WTC11 (cell line): ENCODE data around the gene ZBTB7B. TPM values are rescaled to one million over a fixed set of nuclear protein-coding genes. Genes with fewer than 3 reads are reported as not detected.

Source experiments
- ATAC-seq: fragments of 200-7000 bp; cut with Tn5 transposase; 2 replicates; pipeline ENCODE4 v1.10.0; 2021; ENCODE audit warnings: mild to moderate bottlenecking, moderate library complexity
- CTCF ChIA-PET: fragments of 300-600 bp; sonication (Branson Sonifier 250); formaldehyde crosslinking; loops from one replicate; lab custom pipeline; 2021; ENCODE audit warnings: antibody characterized with exemption; lab: Charles Lee
- POLR2A ChIA-PET: fragments of 350-600 bp; sonication (Branson Sonifier 250); formaldehyde crosslinking; loops from one replicate; lab custom pipeline; 2021; ENCODE audit warnings: antibody characterized with exemption; lab: Charles Lee
- DNase-seq: peaks from one replicate; pipeline ENCODE4 v3.0.0; 2021; ENCODE audit warnings: low spot score
- H3K27ac Mint-ChIP-seq: 2 replicates; pipeline ENCODE4 v1.8.0; 2021; ENCODE audit warnings: mixed read lengths
- H3K27me3 Mint-ChIP-seq: 2 replicates; pipeline ENCODE4 v1.8.0; 2021; ENCODE audit warnings: low read depth, mild to moderate bottlenecking, moderate library complexity, mixed read lengths
- H3K36me3 Mint-ChIP-seq: 2 replicates; pipeline ENCODE4 v1.8.0; 2021; ENCODE audit warnings: mixed read lengths
- H3K4me1 Mint-ChIP-seq: 2 replicates; pipeline ENCODE4 v1.8.0; 2022; ENCODE audit warnings: mixed read lengths
- H3K4me3 Mint-ChIP-seq: 2 replicates; pipeline ENCODE4 v1.8.0; 2021; ENCODE audit warnings: mild to moderate bottlenecking, moderate library complexity, mixed read lengths
- H3K9me3 Mint-ChIP-seq: 2 replicates; pipeline ENCODE4 v1.8.0; 2021; ENCODE audit warnings: mixed read lengths
- MXD4 ChIP-seq: fragments of 250-450 bp; sonication (Bioruptor Pico); IDR thresholded peaks from 2 replicates; pipeline ENCODE4 v1.8.0; 2021; ENCODE audit warnings: mild to moderate bottlenecking, moderate library complexity, borderline replicate concordance
- MYBL2 ChIP-seq: sonication (generic); formaldehyde crosslinking; IDR thresholded peaks from 2 replicates; pipeline ENCODE4 v1.8.1; 2023; ENCODE audit warnings: mild to moderate bottlenecking, moderate library complexity, missing genetic modification reagents
- NFE2L1 ChIP-seq: sonication (generic); formaldehyde crosslinking; IDR thresholded peaks from 2 replicates; pipeline ENCODE4 v1.8.1; 2023; ENCODE audit warnings: missing genetic modification reagents
- NFYB ChIP-seq: sonication (generic); formaldehyde crosslinking; conservative IDR thresholded peaks from 2 replicates; pipeline ENCODE4 v1.8.0; 2022; ENCODE audit warnings: low read depth, missing genetic modification reagents
- NR3C1 ChIP-seq: sonication (generic); formaldehyde crosslinking; conservative IDR thresholded peaks from 2 replicates; pipeline ENCODE4 v1.8.1; 2023; ENCODE audit warnings: low read depth, mild to moderate bottlenecking, missing genetic modification reagents
- RELA ChIP-seq: sonication (generic); formaldehyde crosslinking; IDR thresholded peaks from 2 replicates; pipeline ENCODE4 v1.8.1; 2022; ENCODE audit warnings: missing genetic modification reagents, mild to moderate bottlenecking, borderline replicate concordance
- RORB ChIP-seq: fragments of 250-450 bp; sonication (Bioruptor Pico); IDR thresholded peaks from 2 replicates; pipeline ENCODE4 v1.9.0; 2021; ENCODE audit warnings: mild to moderate bottlenecking
- SOX15 ChIP-seq: fragments of 250-450 bp; sonication (Bioruptor Pico); IDR thresholded peaks from 2 replicates; pipeline ENCODE4 v1.9.0; 2021; ENCODE audit warnings: mild to moderate bottlenecking
- TCF7 ChIP-seq: sonication (generic); formaldehyde crosslinking; IDR thresholded peaks from 2 replicates; pipeline ENCODE4 v1.8.0; 2022; ENCODE audit warnings: mild to moderate bottlenecking, low read depth, missing genetic modification reagents, moderate library complexity
- ZBTB21 ChIP-seq: sonication (generic); formaldehyde crosslinking; IDR thresholded peaks from 2 replicates; pipeline ENCODE4 v1.8.1; 2023; ENCODE audit warnings: mild to moderate bottlenecking, missing genetic modification reagents, borderline replicate concordance
- total RNA-seq: library from RNA; stranded (reverse); gene quantifications from 3 replicates; pipeline ENCODE4 v1.2.3, GENCODE V29; 2021
- TF ChIP-seq, protein P1 (sequence below): fragments of 250-450 bp; sonication (Bioruptor Pico); IDR thresholded peaks from 2 replicates; pipeline ENCODE4 v1.9.0; 2021; ENCODE audit warnings: mild to moderate bottlenecking, borderline replicate concordance
- TF ChIP-seq, protein P2 (sequence below): sonication (generic); formaldehyde crosslinking; conservative IDR thresholded peaks from 2 replicates; pipeline ENCODE4 v1.8.1; 2023; ENCODE audit warnings: mild to moderate bottlenecking, low read depth, missing genetic modification reagents, moderate library complexity
- TF ChIP-seq, protein P3 (sequence below): sonication (generic); formaldehyde crosslinking; IDR thresholded peaks from 2 replicates; pipeline ENCODE4 v1.8.1; 2022; ENCODE audit warnings: missing genetic modification reagents, borderline replicate concordance
- TF ChIP-seq, protein P4 (sequence below): fragments of 250-450 bp; sonication (Bioruptor Pico); IDR thresholded peaks from 2 replicates; pipeline ENCODE4 v1.9.0; 2021; ENCODE audit warnings: mild to moderate bottlenecking
- TF ChIP-seq, protein P5 (sequence below): sonication (generic); formaldehyde crosslinking; IDR thresholded peaks from 2 replicates; pipeline ENCODE4 v1.8.1; 2022; ENCODE audit warnings: mild to moderate bottlenecking, moderate library complexity, missing genetic modification reagents

ZBTB7B gene
- total RNA-seq, 1 experiment from 2014 or later, result 29.8 TPM

DNA sequence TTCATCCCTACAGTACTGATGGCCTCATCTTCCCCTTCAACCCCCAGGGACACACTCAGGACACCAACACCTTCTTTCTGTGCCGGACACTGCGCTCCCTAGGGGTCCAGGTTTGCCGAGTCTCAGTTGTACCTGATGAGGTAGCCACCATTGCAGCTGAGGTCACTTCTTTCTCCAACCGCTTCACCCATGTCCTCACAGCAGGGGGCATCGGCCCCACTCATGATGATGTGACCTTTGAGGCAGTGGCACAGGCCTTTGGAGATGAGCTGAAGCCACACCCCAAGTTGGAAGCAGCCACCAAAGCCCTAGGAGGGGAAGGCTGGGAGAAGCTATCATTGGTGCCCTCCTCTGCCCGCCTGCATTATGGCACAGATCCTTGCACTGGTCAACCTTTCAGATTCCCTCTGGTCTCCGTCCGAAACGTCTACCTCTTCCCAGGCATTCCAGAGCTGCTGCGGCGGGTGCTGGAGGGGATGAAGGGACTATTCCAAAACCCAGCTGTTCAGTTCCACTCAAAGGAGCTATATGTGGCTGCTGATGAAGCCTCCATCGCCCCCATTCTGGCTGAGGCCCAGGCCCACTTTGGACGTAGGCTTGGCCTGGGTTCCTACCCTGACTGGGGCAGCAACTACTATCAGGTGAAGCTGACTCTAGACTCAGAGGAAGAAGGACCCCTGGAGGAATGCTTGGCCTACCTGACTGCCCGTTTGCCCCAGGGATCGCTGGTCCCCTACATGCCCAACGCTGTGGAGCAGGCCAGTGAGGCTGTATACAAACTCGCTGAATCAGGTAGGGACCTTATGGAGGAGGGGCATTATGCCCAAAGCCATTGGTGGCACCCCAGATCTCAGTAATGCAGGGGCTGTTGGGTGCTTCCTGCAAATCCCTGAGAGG, 14.3 kb upstream of the ZBTB7B start:
- H3K27ac Mint-ChIP-seq, result no peak overlapping the region
- H3K4me3 Mint-ChIP-seq, result no peak overlapping the region
- CTCF ChIA-PET, result interaction anchor here (1.2 to 2.6 kb wide), 2 partner anchors 11 to 30 kb away, joined by 4 to 12 read pairs; no protein-coding TSS in a partner anchor
- no peak for ATAC-seq
- no peaks in the 10 kb centered on the region for H3K27me3 Mint-ChIP-seq
- H3K36me3 Mint-ChIP-seq, result peaks cover 26% of the 10 kb centered on the region
- DNase-seq, result no peak
- no peaks in the 10 kb centered on the region for H3K9me3 Mint-ChIP-seq
- TF ChIP-seq, protein P1, sequence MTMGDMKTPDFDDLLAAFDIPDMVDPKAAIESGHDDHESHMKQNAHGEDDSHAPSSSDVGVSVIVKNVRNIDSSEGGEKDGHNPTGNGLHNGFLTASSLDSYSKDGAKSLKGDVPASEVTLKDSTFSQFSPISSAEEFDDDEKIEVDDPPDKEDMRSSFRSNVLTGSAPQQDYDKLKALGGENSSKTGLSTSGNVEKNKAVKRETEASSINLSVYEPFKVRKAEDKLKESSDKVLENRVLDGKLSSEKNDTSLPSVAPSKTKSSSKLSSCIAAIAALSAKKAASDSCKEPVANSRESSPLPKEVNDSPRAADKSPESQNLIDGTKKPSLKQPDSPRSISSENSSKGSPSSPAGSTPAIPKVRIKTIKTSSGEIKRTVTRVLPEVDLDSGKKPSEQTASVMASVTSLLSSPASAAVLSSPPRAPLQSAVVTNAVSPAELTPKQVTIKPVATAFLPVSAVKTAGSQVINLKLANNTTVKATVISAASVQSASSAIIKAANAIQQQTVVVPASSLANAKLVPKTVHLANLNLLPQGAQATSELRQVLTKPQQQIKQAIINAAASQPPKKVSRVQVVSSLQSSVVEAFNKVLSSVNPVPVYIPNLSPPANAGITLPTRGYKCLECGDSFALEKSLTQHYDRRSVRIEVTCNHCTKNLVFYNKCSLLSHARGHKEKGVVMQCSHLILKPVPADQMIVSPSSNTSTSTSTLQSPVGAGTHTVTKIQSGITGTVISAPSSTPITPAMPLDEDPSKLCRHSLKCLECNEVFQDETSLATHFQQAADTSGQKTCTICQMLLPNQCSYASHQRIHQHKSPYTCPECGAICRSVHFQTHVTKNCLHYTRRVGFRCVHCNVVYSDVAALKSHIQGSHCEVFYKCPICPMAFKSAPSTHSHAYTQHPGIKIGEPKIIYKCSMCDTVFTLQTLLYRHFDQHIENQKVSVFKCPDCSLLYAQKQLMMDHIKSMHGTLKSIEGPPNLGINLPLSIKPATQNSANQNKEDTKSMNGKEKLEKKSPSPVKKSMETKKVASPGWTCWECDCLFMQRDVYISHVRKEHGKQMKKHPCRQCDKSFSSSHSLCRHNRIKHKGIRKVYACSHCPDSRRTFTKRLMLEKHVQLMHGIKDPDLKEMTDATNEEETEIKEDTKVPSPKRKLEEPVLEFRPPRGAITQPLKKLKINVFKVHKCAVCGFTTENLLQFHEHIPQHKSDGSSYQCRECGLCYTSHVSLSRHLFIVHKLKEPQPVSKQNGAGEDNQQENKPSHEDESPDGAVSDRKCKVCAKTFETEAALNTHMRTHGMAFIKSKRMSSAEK, result no peak
- no peak for TF ChIP-seq MYBL2
- TF ChIP-seq, all 79 proteins: peak for 0
- POLR2A ChIA-PET, result interaction anchor here (1.3 kb wide), 1 partner anchor 17 kb away, joined by 4 read pairs; the partner anchor contains the start of gene SHC1
- peaks cover 14% of the 10 kb centered on the region for H3K4me1 Mint-ChIP-seq

DNA sequence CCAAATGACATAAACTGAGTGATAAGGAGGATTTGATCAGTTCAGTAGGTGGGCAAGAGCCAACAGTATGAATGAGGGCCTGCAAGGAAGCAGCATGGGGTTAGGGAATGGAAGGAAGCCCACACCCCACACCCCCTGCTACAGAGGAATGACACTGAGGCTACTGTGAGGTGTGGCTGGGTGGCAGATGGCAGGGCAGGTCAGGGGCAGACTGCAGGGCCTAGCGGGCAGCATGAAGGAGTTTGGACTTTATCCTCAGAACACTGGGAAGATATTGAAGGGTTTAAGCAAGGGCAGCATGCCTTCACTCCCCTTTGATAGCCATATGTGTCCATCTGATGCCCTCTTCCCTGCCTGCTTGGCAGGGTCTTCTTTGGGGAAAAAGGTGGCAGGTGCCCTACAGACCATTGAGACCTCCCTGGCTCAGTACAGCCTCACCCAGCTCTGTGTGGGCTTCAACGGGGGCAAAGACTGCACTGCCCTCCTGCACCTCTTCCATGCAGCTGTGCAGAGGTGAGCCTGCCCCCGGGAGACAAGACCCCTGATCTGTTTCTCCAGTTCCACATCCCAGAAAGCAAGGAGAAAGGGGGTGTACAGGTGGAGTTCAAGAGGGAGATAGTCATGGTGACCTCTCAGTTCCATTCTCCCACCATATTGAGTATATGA, 13.3 kb upstream of the ZBTB7B start:
- Mint-ChIP-seq H3K27me3 (no peaks in the 10 kb centered on the region; the same call in 1 of the 2 replicates), H3K36me3 (peaks cover 26% of the 10 kb centered on the region), H3K27ac (0 out of 2 replicates have a peak overlapping the region, but pooled peaks have one; percentile 80), H3K4me1 (peaks cover 12% of the 10 kb centered on the region), H3K4me3 (no peak overlapping the region), H3K9me3 (no peaks in the 10 kb centered on the region)
- TF ChIP-seq TCF7, result no peak
- TF ChIP-seq, protein P2, sequence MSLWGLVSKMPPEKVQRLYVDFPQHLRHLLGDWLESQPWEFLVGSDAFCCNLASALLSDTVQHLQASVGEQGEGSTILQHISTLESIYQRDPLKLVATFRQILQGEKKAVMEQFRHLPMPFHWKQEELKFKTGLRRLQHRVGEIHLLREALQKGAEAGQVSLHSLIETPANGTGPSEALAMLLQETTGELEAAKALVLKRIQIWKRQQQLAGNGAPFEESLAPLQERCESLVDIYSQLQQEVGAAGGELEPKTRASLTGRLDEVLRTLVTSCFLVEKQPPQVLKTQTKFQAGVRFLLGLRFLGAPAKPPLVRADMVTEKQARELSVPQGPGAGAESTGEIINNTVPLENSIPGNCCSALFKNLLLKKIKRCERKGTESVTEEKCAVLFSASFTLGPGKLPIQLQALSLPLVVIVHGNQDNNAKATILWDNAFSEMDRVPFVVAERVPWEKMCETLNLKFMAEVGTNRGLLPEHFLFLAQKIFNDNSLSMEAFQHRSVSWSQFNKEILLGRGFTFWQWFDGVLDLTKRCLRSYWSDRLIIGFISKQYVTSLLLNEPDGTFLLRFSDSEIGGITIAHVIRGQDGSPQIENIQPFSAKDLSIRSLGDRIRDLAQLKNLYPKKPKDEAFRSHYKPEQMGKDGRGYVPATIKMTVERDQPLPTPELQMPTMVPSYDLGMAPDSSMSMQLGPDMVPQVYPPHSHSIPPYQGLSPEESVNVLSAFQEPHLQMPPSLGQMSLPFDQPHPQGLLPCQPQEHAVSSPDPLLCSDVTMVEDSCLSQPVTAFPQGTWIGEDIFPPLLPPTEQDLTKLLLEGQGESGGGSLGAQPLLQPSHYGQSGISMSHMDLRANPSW (CRISPR knock-in tag), result no peak
- DNase-seq (no peak), ATAC-seq (no peak)
- CTCF ChIA-PET, result interaction anchor here (2.6 kb wide), 1 partner anchor 10 kb away, joined by 12 read pairs; no protein-coding TSS in a partner anchor
- POLR2A ChIA-PET, result interaction anchor here (1.2 kb wide), 1 partner anchor 33 kb away, joined by 3 read pairs; the partner anchor contains the start of gene PBXIP1

DNA sequence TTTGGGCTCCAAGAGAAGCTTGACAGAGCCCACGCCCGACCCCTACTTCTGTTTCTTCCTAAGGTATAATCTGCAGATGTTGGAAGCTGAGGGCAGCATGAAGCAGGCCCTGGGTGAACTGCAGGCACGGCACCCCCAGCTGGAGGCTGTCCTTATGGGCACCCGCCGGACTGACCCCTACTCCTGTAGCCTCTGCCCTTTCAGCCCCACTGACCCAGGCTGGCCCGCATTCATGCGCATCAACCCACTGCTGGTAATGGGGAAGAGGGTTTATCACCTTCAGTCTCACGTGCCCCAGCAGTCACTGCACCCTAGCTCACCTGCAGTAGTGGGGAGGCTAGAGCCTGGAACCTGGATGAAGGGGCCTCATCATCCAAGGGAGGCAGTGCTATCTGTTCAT, 12.3 kb upstream of the ZBTB7B start:
- H3K9me3 Mint-ChIP-seq, result no peaks in the 10 kb centered on the region
- DNase-seq, result no peak
- POLR2A ChIA-PET, result interaction anchor here (1.2 kb wide), 1 partner anchor 34 kb away, joined by 3 read pairs; the partner anchor contains the start of gene PBXIP1
- no peak overlapping the region; the same call in 1 of the 2 replicates for H3K27ac Mint-ChIP-seq
- peaks cover 10% of the 10 kb centered on the region; the same call in 1 of the 2 replicates for H3K4me1 Mint-ChIP-seq
- CTCF ChIA-PET, result interaction anchor here (0.8 kb wide), 1 partner anchor 9 kb away, joined by 5 read pairs; no protein-coding TSS in a partner anchor
- ATAC-seq, result no peak
- peaks cover 26% of the 10 kb centered on the region for H3K36me3 Mint-ChIP-seq
- H3K27me3 Mint-ChIP-seq, result no peaks in the 10 kb centered on the region; the same call in 1 of the 2 replicates
- H3K4me3 Mint-ChIP-seq, result no peak overlapping the region
- TF ChIP-seq RELA (CRISPR knock-in tag), result no peak
- no peak for TF ChIP-seq NFE2L1
- no peak for TF ChIP-seq NR3C1 (CRISPR knock-in tag)
- TF ChIP-seq NFYB, result no peak
- TF ChIP-seq, protein P3, sequence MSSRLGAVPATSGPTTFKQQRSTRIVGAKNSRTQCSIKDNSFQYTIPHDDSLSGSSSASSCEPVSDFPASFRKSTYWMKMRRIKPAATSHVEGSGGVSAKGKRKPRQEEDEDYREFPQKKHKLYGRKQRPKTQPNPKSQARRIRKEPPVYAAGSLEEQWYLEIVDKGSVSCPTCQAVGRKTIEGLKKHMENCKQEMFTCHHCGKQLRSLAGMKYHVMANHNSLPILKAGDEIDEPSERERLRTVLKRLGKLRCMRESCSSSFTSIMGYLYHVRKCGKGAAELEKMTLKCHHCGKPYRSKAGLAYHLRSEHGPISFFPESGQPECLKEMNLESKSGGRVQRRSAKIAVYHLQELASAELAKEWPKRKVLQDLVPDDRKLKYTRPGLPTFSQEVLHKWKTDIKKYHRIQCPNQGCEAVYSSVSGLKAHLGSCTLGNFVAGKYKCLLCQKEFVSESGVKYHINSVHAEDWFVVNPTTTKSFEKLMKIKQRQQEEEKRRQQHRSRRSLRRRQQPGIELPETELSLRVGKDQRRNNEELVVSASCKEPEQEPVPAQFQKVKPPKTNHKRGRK (CRISPR knock-in tag), result no peak
- no peak for TF ChIP-seq RORB (CRISPR knock-in tag)
- TF ChIP-seq SOX15 (CRISPR knock-in tag), result no peak
- TF ChIP-seq, protein P4, sequence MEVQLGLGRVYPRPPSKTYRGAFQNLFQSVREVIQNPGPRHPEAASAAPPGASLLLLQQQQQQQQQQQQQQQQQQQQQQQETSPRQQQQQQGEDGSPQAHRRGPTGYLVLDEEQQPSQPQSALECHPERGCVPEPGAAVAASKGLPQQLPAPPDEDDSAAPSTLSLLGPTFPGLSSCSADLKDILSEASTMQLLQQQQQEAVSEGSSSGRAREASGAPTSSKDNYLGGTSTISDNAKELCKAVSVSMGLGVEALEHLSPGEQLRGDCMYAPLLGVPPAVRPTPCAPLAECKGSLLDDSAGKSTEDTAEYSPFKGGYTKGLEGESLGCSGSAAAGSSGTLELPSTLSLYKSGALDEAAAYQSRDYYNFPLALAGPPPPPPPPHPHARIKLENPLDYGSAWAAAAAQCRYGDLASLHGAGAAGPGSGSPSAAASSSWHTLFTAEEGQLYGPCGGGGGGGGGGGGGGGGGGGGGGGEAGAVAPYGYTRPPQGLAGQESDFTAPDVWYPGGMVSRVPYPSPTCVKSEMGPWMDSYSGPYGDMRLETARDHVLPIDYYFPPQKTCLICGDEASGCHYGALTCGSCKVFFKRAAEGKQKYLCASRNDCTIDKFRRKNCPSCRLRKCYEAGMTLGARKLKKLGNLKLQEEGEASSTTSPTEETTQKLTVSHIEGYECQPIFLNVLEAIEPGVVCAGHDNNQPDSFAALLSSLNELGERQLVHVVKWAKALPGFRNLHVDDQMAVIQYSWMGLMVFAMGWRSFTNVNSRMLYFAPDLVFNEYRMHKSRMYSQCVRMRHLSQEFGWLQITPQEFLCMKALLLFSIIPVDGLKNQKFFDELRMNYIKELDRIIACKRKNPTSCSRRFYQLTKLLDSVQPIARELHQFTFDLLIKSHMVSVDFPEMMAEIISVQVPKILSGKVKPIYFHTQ, result no peak
- no peak for TF ChIP-seq TCF7
- TF ChIP-seq, protein P5, sequence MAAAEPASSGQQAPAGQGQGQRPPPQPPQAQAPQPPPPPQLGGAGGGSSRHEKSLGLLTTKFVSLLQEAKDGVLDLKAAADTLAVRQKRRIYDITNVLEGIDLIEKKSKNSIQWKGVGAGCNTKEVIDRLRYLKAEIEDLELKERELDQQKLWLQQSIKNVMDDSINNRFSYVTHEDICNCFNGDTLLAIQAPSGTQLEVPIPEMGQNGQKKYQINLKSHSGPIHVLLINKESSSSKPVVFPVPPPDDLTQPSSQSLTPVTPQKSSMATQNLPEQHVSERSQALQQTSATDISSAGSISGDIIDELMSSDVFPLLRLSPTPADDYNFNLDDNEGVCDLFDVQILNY (CRISPR knock-in tag), result no peak
- TF ChIP-seq MXD4 (CRISPR knock-in tag), result no peak
- TF ChIP-seq ZBTB21, result no peak
